ENCODE results near the gene MYO1D.

The MYO1D gene

GRCh38 chr17:32813021-32813420 is 63.9 kb downstream of the MYO1D start:
- no peak for FAIRE-seq

GRCh38 chr17:32810690-32811089 is 66.2 kb downstream of the MYO1D start:
- FAIRE-seq, result no peak

DNA sequence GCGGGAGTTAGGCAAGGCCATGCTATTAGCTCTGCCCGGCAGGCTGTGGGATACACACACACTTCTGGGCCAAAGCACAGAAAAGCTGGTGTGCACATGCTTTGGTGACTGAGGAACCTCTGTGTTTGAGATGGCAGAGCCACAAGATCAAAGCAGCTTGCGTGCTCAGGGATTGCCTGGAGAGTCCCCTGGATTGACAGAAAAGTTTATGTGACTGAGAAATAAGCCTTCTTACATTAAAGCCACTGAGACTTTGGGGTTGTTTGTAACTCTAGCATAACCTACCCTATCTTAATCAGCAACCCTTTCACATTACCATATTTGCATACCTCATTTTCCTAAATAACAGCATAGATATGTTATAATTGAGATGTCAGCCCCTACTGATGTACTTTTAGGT is 69.3 kb downstream of the MYO1D start:
- FAIRE-seq, result no peak

- FAIRE-seq, result no peak
Measured at GRCh38 chr17:32806646-32807045, 70.3 kb downstream of the MYO1D start.

- no peak for FAIRE-seq
Measured at GRCh38 chr17:32805029-32805976, 71.6 kb downstream of the MYO1D start.

- FAIRE-seq, result no peak
Measured at GRCh38 chr17:32803544-32803943, 73.4 kb downstream of the MYO1D start.

DNA sequence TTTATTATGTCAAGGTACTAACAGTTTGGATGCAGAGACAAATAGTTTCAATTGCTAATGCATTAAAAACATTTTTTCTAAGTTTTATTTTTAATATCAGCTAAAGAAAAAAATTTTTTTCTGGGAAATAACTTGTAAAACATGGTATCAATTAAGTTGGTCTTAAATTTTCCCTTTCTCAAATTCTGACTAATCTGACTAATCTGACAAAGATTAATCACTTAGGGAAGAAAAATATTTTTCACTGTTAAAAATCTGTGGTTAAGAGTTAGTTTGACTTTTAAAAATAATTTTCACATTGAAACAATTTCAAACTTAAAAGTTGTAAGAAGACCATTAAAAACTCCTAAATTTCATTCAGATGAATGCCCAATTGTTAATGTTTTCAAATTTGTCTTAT is 74.6 kb downstream of the MYO1D start:
- no peak for FAIRE-seq

GRCh38 chr17:32801641-32802040 is 75.3 kb downstream of the MYO1D start:
- no peak for FAIRE-seq

GRCh38 chr17:32801193-32801592 is 75.7 kb downstream of the MYO1D start:
- no peak for FAIRE-seq

- no peak for FAIRE-seq
Measured at GRCh38 chr17:32798938-32799337, 78.0 kb downstream of the MYO1D start.

- FAIRE-seq, result no peak
Measured at GRCh38 chr17:32795339-32795979, 81.5 kb downstream of the MYO1D start.

DNA sequence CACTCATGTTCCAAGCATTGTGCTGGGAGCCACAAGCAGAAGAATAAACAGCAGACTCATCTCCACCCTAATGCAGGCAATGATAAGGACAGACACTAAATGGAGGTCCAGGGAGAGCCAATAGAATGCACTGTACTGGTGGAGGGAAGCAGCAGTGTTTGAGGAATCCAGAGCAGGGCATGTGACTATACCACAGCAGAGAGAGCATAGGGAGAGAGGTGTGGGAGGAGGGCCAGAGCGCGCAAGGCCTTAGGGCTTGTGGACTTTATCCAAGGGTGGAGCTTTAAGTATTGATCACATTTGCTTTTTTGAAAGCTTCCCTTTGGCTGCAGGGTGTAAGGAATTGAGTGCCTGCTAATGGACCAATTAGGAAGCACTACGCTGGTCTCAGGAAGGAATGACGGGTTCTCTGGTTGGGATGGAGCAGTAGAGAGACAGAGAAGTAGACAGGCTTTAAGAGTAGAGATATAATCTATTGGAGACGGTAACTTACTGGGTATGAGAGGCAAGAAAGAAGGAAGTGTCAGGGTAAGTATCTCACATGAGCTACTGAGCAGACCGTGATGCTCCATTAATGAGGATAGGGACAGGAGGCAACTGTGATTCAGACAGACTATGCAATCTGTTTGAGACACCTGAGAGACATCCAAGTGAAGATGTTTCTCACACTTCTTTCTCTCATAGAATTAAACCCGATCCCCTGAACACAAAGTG is 82.2 kb downstream of the MYO1D start:
- no peak for FAIRE-seq

DNA sequence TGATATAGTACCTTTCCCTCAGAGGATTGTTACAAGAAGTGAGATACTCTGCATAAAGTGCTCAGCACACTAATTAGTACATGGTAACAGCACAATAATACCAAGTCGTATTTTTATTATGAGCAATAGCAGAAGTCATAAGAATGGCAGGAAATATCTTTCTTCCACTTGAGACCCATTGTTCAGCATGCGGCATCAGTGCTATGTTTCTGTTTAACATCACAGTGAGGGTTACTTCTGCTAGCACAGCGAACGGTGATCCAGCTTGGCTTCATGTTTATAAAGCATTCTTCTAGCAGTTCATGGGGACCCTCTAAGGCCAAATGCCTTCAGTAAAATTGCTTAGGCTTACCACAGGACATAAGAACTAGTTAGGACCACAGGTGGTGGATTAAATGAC is 83.1 kb downstream of the MYO1D start:
- FAIRE-seq, result no peak

GRCh38 chr17:32792207-32792606 is 84.7 kb downstream of the MYO1D start:
- FAIRE-seq, result no peak

DNA sequence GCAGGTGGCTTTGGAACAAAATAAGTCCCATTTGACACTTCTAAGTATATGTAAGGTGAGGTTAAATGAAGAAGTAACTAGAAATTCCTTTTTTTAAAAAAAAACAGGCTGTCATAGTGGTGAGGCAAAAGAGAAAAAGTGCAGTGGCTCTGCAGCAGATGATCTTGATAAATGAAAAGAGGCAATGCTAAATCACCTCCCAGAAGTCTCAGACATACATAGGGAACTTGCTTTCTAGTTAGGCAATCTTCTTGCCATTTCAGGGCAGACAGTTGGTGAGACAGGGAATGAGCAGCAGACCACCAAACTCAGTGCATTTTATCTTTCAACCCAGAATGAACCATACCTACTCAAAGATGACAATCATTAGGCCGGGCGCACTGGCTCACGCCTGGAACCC is 90.8 kb downstream of the MYO1D start:
- no peak for FAIRE-seq

- FAIRE-seq, result no peak
Measured at GRCh38 chr17:32784113-32784512, 92.8 kb downstream of the MYO1D start.

GRCh38 chr17:32783602-32784001 is 93.3 kb downstream of the MYO1D start:
- peak; percentile 95 for FAIRE-seq

- no peak for FAIRE-seq
Measured at GRCh38 chr17:32780721-32781120, 96.2 kb downstream of the MYO1D start.

DNA sequence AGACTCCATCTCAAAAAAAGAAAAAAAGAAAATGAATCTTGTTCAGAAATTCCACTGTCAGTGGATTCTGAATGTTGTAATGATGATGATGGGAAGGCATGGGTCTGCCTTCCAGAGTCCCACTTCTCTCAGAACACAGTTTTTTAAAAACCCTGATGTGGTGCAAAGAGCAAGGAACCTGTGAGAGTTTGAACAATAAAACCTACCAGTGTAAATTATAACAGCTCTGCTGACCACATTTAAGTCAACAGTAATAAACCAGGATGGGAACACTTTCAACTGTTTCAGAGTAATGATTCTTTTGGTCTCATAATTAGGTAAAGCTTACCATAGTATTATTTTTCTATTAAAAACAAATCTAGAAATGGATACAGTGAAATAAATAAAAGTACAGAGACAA is 99.0 kb downstream of the MYO1D start:
- no peak for FAIRE-seq

DNA sequence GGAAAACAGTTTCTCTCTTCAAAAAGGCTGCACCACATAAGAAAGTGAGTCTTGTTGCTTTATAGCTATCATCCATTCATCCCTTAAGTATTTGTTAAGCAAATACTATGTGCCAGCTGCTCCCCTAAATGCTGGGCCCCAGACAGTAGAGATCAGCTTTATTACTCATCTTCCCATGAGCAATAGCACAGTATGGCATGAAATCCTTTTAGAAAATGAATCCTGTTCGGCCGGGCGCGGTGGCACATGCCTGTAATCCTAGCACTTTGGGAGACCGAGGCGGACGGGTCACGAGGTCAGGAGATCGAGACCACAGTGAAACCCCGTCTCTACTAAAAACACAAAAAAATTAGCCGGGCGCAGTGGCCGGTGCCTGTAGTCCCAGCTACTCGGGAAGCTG is 99.5 kb downstream of the MYO1D start:
- no peak for FAIRE-seq

DNA sequence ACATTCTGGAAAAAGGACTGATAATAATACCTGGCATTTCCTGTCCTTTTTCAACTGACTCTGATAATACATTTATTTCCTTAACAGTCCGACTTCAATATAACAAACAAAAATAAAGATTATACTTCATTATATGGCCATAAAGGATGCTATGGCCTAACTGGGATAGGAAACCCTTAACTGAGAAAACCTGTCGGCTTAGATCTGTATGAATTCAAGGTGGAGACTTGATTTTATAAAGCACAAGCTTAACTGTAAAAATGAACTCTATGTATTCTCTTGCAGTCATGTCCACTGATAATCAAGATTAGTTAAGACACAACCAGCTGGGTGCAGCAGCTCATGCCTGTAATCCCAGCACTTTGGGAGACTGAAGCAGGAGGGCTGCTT is 102.2 kb downstream of the MYO1D start:
- no peak for FAIRE-seq

DNA sequence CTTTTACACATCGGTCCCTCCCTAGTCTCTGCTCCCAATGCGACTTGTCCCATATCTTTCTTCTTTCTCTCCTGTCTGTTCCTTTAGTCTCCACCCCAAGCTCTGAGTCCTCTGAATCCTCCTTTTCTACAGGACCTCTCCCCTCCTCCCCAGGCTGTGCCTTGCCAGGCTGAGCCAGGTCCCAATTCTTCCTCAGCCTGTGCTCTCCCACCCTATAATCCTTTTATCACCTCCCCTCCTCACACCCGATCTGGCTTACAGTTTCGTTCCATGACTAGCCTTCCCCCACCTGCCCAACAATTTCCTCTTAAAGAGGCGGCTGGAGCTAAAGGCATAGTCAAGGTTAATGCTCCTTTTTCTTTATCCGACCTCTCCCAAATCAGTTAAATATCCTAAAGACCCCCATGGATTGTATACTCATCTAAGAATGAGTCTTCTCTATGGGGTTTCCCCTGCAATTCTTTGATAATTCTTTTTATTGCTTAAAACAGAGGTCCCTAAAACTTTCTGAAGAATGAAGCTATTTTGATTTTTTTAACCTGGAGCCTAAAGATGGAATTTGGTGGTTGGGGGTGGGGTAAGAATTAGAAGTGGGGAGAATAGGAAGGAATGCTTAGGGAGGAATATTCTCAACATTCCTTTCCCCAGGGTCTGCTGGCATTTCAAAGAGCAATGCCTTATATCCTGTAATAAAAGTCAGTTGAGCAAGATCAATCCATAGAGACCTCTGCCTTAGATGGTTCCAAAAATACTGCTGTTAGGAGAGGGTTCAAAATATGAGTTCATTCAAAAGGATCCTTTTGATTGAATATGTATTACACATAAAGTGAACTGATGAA is 102.8 kb downstream of the MYO1D start:
- no peak for FAIRE-seq

All from G401.6 (cell line).